B cell (primary cell): Measurements from ENCODE around the gene HOXD8. TPM values are rescaled to one million over a fixed set of nuclear protein-coding genes. Genes with fewer than 3 reads are reported as not detected.

ENCODE experiments used
- ATAC-seq: fragments of 200-7000 bp; cut with Tn5 transposase; one replicate; pipeline ENCODE4 v1.10.0; 2021; ENCODE audit warnings: low read depth, mild to moderate bottlenecking, moderate number of reproducible peaks, moderate library complexity
- CTCF ChIA-PET: fragments of 350-600 bp; sonication (Branson Sonifier 250); formaldehyde crosslinking; loops from one replicate; lab custom pipeline; 2021; ENCODE audit warnings: antibody characterized with exemption, inconsistent platforms; lab: Charles Lee
- POLR2A ChIA-PET: fragments of 350-600 bp; sonication (Branson Sonifier 250); formaldehyde crosslinking; loops from one replicate; lab custom pipeline; 2021; ENCODE audit warnings: antibody characterized with exemption; lab: Charles Lee
- DNase-seq: peaks from one replicate; pipeline ENCODE4 v3.0.0; 2013
- H2AFZ ChIP-seq: 2 replicates; pipeline ENCODE4 v1.6.1; 2012; ENCODE audit warnings: mild to moderate bottlenecking, low read depth, low read length; ENCODE audit not compliant: insufficient read depth, poor library complexity, severe bottlenecking
- H3K27ac ChIP-seq, 2 donors: 1 replicate in 1 of 2; 2 replicates in 1 of 2; pipeline ENCODE4 v1.5.1; 2012 to 2013; ENCODE audit warnings: low read length in 2 of 2, mild to moderate bottlenecking in 2 of 2, moderate library complexity in 1 of 2
- H3K27me3 ChIP-seq, 4 experiments: fragments of 200-600 bp in 1 of 4; sonication (generic) in 1 of 4; replicated peaks in 1 of 4; 1 replicate in 2 of 4; 2 replicates in 2 of 4; pipeline versions ENCODE4 v1.6.1 to v1.7.0; 2013 to 2016; ENCODE audit warnings: low read length in 3 of 4, mild to moderate bottlenecking in 2 of 4, mixed read lengths in 1 of 4, moderate library complexity in 1 of 4; ENCODE audit not compliant: insufficient read depth in 4 of 4, control insufficient read depth in 3 of 4; ENCODE audit errors: control extremely low read depth in 1 of 4
- H3K36me3 ChIP-seq, 2 experiments: replicated peaks in 1 of 2; 1 replicate in 1 of 2; 2 replicates in 1 of 2; pipeline versions ENCODE4 v1.6.1 to v1.7.1; 2013; ENCODE audit warnings: low read length in 1 of 2; ENCODE audit not compliant: insufficient read depth in 2 of 2, control insufficient read depth in 1 of 2; ENCODE audit errors: control extremely low read depth in 1 of 2, extremely low read depth in 1 of 2
- H3K4me1 ChIP-seq, 2 donors: fragments of 200-600 bp in 1 of 2; sonication (generic) in 1 of 2; 1 replicate in 1 of 2; 2 replicates in 1 of 2; pipeline versions ENCODE4 v1.5.1 to v1.6.1; 2013 to 2017; ENCODE audit warnings: low read length in 2 of 2; ENCODE audit not compliant: control insufficient read depth in 2 of 2, insufficient read depth in 2 of 2
- H3K4me2 ChIP-seq: replicated peaks from 2 replicates; pipeline ENCODE3; 2012; ENCODE audit warnings: mild to moderate bottlenecking, low read depth, low read length; ENCODE audit not compliant: poor library complexity, severe bottlenecking
- H3K4me3 ChIP-seq, 5 experiments: fragments of 200-600 bp in 1 of 5; sonication (generic) in 1 of 5; 1 replicate in 3 of 5; 2 replicates in 2 of 5; pipeline versions ENCODE4 v1.5.1 to v1.7.0; 2011 to 2016; ENCODE audit warnings: low read length in 4 of 5, mild to moderate bottlenecking in 4 of 5, low read depth in 2 of 5, control low read depth in 1 of 5, moderate library complexity in 1 of 5; ENCODE audit not compliant: insufficient read depth in 1 of 5; ENCODE audit errors: control extremely low read depth in 1 of 5, extremely low read depth in 1 of 5
- H3K79me2 ChIP-seq: fragments of 200-600 bp; sonication (generic); one replicate; pipeline ENCODE4 v1.6.0; 2016; ENCODE audit warnings: low read length; ENCODE audit not compliant: control insufficient read depth, insufficient read depth
- H3K9ac ChIP-seq: fragments of 200-600 bp; sonication (generic); 2 replicates; pipeline ENCODE4 v1.6.1; 2017; ENCODE audit warnings: mild to moderate bottlenecking, low read length, moderate library complexity
- H3K9me3 ChIP-seq, 3 donors: one replicate each; pipeline versions ENCODE4 v1.6.1 to v1.7.1; 2013; ENCODE audit warnings: low read length in 2 of 3; ENCODE audit not compliant: control insufficient read depth in 2 of 3, insufficient read depth in 1 of 3; ENCODE audit errors: control extremely low read depth in 1 of 3
- H4K20me1 ChIP-seq: 2 replicates; pipeline ENCODE4 v1.6.0; 2012; ENCODE audit warnings: mild to moderate bottlenecking, low read length; ENCODE audit not compliant: insufficient read depth, control insufficient read depth, poor library complexity, severe bottlenecking
- H3K27ac Mint-ChIP-seq: one replicate; pipeline ENCODE4 v1.8.0; 2021; ENCODE audit warnings: mixed read lengths
- H3K27me3 Mint-ChIP-seq: one replicate; pipeline ENCODE4 v1.8.0; 2021; ENCODE audit warnings: mixed read lengths
- H3K4me1 Mint-ChIP-seq: one replicate; pipeline ENCODE4 v1.8.0; 2021; ENCODE audit warnings: mixed read lengths
- H3K4me3 Mint-ChIP-seq: one replicate; pipeline ENCODE4 v1.8.0; 2021; ENCODE audit warnings: mixed read lengths
- H3K9me3 Mint-ChIP-seq: one replicate; pipeline ENCODE4 v1.8.0; 2022; ENCODE audit warnings: mixed read lengths; ENCODE audit not compliant: insufficient read depth
- EZH2 ChIP-seq: IDR thresholded peaks from 2 replicates; pipeline ENCODE4 v1.6.1; 2012; ENCODE audit warnings: borderline replicate concordance, low read depth, mild to moderate bottlenecking, moderate library complexity, low read length; ENCODE audit not compliant: insufficient read depth, poor library complexity, severe bottlenecking
- WGBS: methylation state at CpG from one replicate; pipeline ENCODE4 v1.1.5; 2013; ENCODE audit warnings: missing lambda C conversion rate; ENCODE audit not compliant: insufficient coverage; 5-methylcytosine and 5-hydroxymethylcytosine counted together
- intact Hi-C: fragments of 100-400 bp; cut with micrococcal nuclease; formaldehyde crosslinking; loops from one replicate; pipeline ENCODE4 v1.10.0; 2022
- polyA plus RNA-seq: library from polyadenylated mRNA; depleted of rRNA; stranded (reverse); fragments of >200 nt; gene quantifications from 2 replicates; pipeline ENCODE4 v1.2.3, GENCODE V29; 2012
- total RNA-seq, 2 donors: library from RNA; stranded (reverse); fragments of 120-200 nt in 1 of 2; gene quantifications; 1 replicate in 1 of 2; 2 replicates in 1 of 2; pipeline versions ENCODE4 v1.2.3 to v1.2.4, GENCODE V29; 2013 to 2022
- TF ChIP-seq, protein P1 (sequence below): fragments of 200-600 bp; IDR thresholded peaks from one replicate; pipeline ENCODE4 v1.8.0; 2022; ENCODE audit warnings: antibody characterized with exemption, mild to moderate bottlenecking

Gene HOXD8
- total and polyA plus RNA-seq, 2 donors (not counting 1 experiment from before 2014, with no cell fraction given) = not detected

DNA sequence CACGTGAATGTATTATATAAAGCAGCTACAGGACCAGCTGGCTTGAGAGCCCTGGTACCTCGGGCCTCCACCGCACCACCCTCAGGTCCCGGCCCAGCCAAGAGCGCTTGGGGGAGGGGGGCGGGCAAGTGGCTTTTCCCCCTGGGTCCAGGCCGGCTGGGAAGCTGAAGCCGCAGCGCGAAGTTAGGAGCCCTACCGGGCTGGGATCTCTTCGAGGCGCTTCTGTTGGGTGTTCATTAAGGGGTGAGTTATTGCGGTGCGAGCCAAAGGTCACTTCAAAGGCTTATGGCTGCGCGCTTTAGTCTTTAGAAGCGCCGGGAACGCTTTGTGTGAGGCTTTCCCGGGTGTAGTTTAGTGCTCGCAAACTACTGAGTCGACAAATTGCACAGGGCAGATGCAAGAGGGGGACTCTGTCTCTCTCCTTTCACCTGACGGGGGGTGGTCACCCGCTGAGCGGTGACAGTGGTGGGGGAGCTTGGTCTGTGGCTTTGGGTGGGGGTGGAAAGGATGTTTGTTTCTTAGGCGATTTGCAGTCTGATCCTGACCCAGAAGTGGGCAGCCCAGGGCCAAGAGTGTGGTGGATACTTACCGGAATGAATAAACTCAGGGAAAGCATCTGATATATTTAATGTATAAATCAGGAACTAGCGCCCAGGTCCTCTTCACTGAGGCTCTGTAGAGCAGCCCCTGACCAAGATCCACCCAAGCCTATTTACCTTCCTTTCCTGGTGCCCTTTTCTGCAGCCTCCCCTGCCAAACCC is 33.6 kb downstream of the HOXD8 start:
- intact Hi-C loops = no loop called here
- POLR2A ChIA-PET = no interaction called here
- Mint-ChIP-seq H3K4me1 (peaks cover 6% of the 10 kb centered on the region), H3K27me3 (peaks cover 72% of the 10 kb centered on the region), H3K27ac (no peak overlapping the region), H3K4me3 (no peak overlapping the region), H3K9me3 (no peaks in the 10 kb centered on the region)
- no peaks in the 10 kb centered on the region for H3K36me3 ChIP-seq
- H2AFZ ChIP-seq = no peak overlapping the region
- DNase-seq = no peak
- no peak for ATAC-seq
- 10% methylated on average over 28 of the region's 29 CpGs for WGBS
- peaks cover 0 to 85% (median 60%) of the 10 kb centered on the region in 4 experiments for H3K27me3 ChIP-seq
- no peak for TF ChIP-seq EZH2
- TF ChIP-seq, protein P1, sequence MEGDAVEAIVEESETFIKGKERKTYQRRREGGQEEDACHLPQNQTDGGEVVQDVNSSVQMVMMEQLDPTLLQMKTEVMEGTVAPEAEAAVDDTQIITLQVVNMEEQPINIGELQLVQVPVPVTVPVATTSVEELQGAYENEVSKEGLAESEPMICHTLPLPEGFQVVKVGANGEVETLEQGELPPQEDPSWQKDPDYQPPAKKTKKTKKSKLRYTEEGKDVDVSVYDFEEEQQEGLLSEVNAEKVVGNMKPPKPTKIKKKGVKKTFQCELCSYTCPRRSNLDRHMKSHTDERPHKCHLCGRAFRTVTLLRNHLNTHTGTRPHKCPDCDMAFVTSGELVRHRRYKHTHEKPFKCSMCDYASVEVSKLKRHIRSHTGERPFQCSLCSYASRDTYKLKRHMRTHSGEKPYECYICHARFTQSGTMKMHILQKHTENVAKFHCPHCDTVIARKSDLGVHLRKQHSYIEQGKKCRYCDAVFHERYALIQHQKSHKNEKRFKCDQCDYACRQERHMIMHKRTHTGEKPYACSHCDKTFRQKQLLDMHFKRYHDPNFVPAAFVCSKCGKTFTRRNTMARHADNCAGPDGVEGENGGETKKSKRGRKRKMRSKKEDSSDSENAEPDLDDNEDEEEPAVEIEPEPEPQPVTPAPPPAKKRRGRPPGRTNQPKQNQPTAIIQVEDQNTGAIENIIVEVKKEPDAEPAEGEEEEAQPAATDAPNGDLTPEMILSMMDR = no peak
- H3K9ac ChIP-seq = no peak overlapping the region
- H3K4me3 ChIP-seq = no peak overlapping the region
- H3K4me2 ChIP-seq = no peak overlapping the region
- peaks cover 0 to 63% (median 0%) of the 10 kb centered on the region in 3 donors for H3K9me3 ChIP-seq
- no peak overlapping the region for H3K27ac ChIP-seq
- no peaks in the 10 kb centered on the region for H3K79me2 ChIP-seq
- H3K4me1 ChIP-seq = peaks cover 9 to 16% of the 10 kb centered on the region in 2 donors
- CTCF ChIA-PET = no interaction called here
- H4K20me1 ChIP-seq = no peaks in the 10 kb centered on the region

DNA sequence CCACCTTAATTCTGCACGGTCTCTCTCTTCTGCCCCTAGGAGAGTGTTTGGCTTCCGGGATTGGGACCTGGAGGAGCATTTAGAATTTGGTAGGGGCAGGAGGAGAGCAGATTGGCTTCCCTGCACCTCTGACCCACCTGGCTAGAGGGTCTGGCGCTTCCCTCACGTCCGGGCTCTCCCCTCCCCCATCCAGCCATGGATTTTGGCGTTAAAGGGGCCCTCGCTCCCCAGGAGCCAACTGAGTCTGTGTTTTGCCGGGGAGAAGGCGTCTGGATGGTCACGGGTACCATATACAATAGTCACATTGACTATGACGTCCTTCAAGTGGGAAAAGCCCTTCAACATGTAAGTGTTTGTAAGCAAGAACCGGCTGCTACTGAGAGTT is 34.2 kb downstream of the HOXD8 start:
- Histone ChIP-seq H4K20me1 (no peaks in the 10 kb centered on the region), H3K4me2 (no peak overlapping the region), H3K27me3 (peaks cover 0 to 83% (median 60%) of the 10 kb centered on the region in 4 experiments), H3K79me2 (no peaks in the 10 kb centered on the region), H3K4me3 (no peak overlapping the region), H3K27ac (no peak overlapping the region), H3K36me3 (no peaks in the 10 kb centered on the region), H3K9ac (no peak overlapping the region), H3K9me3 (peaks cover 0 to 58% (median 0%) of the 10 kb centered on the region in 3 donors), H2AFZ (no peak overlapping the region), H3K4me1 (peaks cover 9 to 16% of the 10 kb centered on the region in 2 donors)
- H3K27ac Mint-ChIP-seq = no peak overlapping the region
- H3K9me3 Mint-ChIP-seq = no peaks in the 10 kb centered on the region
- DNase-seq = no peak
- ChIA-PET CTCF (no interaction called here), POLR2A (no interaction called here)
- no peak overlapping the region for H3K4me3 Mint-ChIP-seq
- intact Hi-C loops = no loop called here
- no peak for ATAC-seq
- peaks cover 68% of the 10 kb centered on the region for H3K27me3 Mint-ChIP-seq
- H3K4me1 Mint-ChIP-seq = peaks cover 6% of the 10 kb centered on the region
- TF ChIP-seq EZH2 = no peak
- TF ChIP-seq, protein P1 = no peak
- no CpG with 5 or more reads among the region's 12 CpGs for WGBS
